OCI-LY1 (cell line): ENCODE results near the gene DYNC1LI1.

Experiments used
- EZH2 ChIP-seq: fragments of 200-600 bp; sonication (generic), shearing (Covaris generic); IDR thresholded peaks from 2 replicates; pipeline ENCODE4 v1.8.0; 2017; ENCODE audit warnings: borderline replicate concordance, mixed run types, mild to moderate bottlenecking, antibody characterized with exemption, low read length, moderate library complexity, mixed read lengths
- TF ChIP-seq, protein P1 (sequence below): fragments of 200-600 bp; sonication (generic), shearing (Covaris generic); IDR thresholded peaks from 2 replicates; pipeline ENCODE4 v1.5.1; 2017; ENCODE audit warnings: mild to moderate bottlenecking, antibody characterized with exemption, low read length, moderate library complexity, mixed read lengths

- TF ChIP-seq, protein P1, sequence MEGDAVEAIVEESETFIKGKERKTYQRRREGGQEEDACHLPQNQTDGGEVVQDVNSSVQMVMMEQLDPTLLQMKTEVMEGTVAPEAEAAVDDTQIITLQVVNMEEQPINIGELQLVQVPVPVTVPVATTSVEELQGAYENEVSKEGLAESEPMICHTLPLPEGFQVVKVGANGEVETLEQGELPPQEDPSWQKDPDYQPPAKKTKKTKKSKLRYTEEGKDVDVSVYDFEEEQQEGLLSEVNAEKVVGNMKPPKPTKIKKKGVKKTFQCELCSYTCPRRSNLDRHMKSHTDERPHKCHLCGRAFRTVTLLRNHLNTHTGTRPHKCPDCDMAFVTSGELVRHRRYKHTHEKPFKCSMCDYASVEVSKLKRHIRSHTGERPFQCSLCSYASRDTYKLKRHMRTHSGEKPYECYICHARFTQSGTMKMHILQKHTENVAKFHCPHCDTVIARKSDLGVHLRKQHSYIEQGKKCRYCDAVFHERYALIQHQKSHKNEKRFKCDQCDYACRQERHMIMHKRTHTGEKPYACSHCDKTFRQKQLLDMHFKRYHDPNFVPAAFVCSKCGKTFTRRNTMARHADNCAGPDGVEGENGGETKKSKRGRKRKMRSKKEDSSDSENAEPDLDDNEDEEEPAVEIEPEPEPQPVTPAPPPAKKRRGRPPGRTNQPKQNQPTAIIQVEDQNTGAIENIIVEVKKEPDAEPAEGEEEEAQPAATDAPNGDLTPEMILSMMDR: no peak
- no peak for TF ChIP-seq EZH2
Measured at GRCh38 chr3:32487781-32488473, 82.7 kb downstream of the DYNC1LI1 start.
